ENCODE measurements around the gene LRMDA. TPM values are rescaled to one million over a fixed set of nuclear protein-coding genes. Genes with fewer than 3 reads are reported as not detected.

LRMDA gene
- total RNA-seq, 1 donor from 2014 or later, result not detected

- intact Hi-C loops (cut with micrococcal nuclease), result no loop called here
These were observed 877.6 kb downstream of the LRMDA start for GRCh38 chr10:76309070-76309469.

GRCh38 chr10:76309741-76310587, 878.5 kb downstream of the LRMDA start:
- intact Hi-C loops (cut with micrococcal nuclease), result no loop called here

- intact Hi-C loops (cut with micrococcal nuclease), result no loop called here
These were observed 879.2 kb downstream of the LRMDA start for GRCh38 chr10:76310588-76311080.

- intact Hi-C loops (cut with micrococcal nuclease), result no loop called here
These were observed 880.6 kb downstream of the LRMDA start for GRCh38 chr10:76311752-76312636.

GRCh38 chr10:76315240-76315639, 883.8 kb downstream of the LRMDA start:
- intact Hi-C loops (cut with micrococcal nuclease), result no loop called here

GRCh38 chr10:76316234-76316633, 884.8 kb downstream of the LRMDA start:
- intact Hi-C loops (cut with micrococcal nuclease), result no loop called here

GRCh38 chr10:76317078-76317477, 885.7 kb downstream of the LRMDA start:
- intact Hi-C loops (cut with micrococcal nuclease), result no loop called here

- intact Hi-C loops (cut with micrococcal nuclease), result no loop called here
These were observed 886.8 kb downstream of the LRMDA start for GRCh38 chr10:76318211-76318610.

GRCh38 chr10:76319661-76320060, 888.2 kb downstream of the LRMDA start:
- intact Hi-C loops (cut with micrococcal nuclease), result no loop called here

GRCh38 chr10:76324283-76324682, 892.9 kb downstream of the LRMDA start:
- intact Hi-C loops (cut with micrococcal nuclease), result no loop called here

GRCh38 chr10:76327441-76327840, 896.0 kb downstream of the LRMDA start:
- intact Hi-C loops (cut with micrococcal nuclease), result no loop called here

- intact Hi-C loops (cut with micrococcal nuclease), result no loop called here
These were observed 896.9 kb downstream of the LRMDA start for GRCh38 chr10:76328348-76328747.

- intact Hi-C loops (cut with micrococcal nuclease), result no loop called here
These were observed 898.6 kb downstream of the LRMDA start for GRCh38 chr10:76329891-76330575.

- intact Hi-C loops (cut with micrococcal nuclease), result no loop called here
These were observed 900.3 kb downstream of the LRMDA start for GRCh38 chr10:76331742-76332141.

GRCh38 chr10:76333326-76333725, 901.9 kb downstream of the LRMDA start:
- intact Hi-C loops (cut with micrococcal nuclease), result no loop called here

GRCh38 chr10:76333796-76334195, 902.4 kb downstream of the LRMDA start:
- intact Hi-C loops (cut with micrococcal nuclease), result no loop called here

- intact Hi-C loops (cut with micrococcal nuclease), result no loop called here
These were observed 902.8 kb downstream of the LRMDA start for GRCh38 chr10:76334255-76334654.

GRCh38 chr10:76336213-76336963, 905.0 kb downstream of the LRMDA start:
- intact Hi-C loops (cut with micrococcal nuclease), result no loop called here

GRCh38 chr10:76337641-76338040, 906.2 kb downstream of the LRMDA start:
- intact Hi-C loops (cut with micrococcal nuclease), result no loop called here

- intact Hi-C loops (cut with micrococcal nuclease), result no loop called here
These were observed 906.8 kb downstream of the LRMDA start for GRCh38 chr10:76338187-76338586.

- intact Hi-C loops (cut with micrococcal nuclease), result no loop called here
These were observed 910.3 kb downstream of the LRMDA start for GRCh38 chr10:76341740-76342139.
